ENCODE results near the gene MRPS18A.

- TF ChIP-seq POLR2AphosphoS5 (IDR thresholded peaks at IDR 0.05), result no peak
- TF ChIP-seq, protein P1, sequence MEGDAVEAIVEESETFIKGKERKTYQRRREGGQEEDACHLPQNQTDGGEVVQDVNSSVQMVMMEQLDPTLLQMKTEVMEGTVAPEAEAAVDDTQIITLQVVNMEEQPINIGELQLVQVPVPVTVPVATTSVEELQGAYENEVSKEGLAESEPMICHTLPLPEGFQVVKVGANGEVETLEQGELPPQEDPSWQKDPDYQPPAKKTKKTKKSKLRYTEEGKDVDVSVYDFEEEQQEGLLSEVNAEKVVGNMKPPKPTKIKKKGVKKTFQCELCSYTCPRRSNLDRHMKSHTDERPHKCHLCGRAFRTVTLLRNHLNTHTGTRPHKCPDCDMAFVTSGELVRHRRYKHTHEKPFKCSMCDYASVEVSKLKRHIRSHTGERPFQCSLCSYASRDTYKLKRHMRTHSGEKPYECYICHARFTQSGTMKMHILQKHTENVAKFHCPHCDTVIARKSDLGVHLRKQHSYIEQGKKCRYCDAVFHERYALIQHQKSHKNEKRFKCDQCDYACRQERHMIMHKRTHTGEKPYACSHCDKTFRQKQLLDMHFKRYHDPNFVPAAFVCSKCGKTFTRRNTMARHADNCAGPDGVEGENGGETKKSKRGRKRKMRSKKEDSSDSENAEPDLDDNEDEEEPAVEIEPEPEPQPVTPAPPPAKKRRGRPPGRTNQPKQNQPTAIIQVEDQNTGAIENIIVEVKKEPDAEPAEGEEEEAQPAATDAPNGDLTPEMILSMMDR (IDR thresholded peaks at IDR 0.05), result no peak
- TF ChIP-seq POLR2A (IDR thresholded peaks at IDR 0.05), result no peak
Observed at GRCh38 chr6:43724354-43724753, 36.8 kb upstream of the MRPS18A start.
